Caco-2 (cell line): ENCODE measurements around the gene FPGT. TPM values are rescaled to one million over a fixed set of nuclear protein-coding genes. Genes with fewer than 3 reads are reported as not detected.

Experiments used
- BruUV-seq: library from RNA; stranded (reverse); fragments of 400-500 nt; replicated peaks from 2 replicates; lab custom pipeline; 2021; lab: Mats Ljungman, UMichigan
- CTCF ChIA-PET: fragments of 300-600 bp; sonication (Branson Sonifier 250); formaldehyde crosslinking; loops from one replicate; lab custom pipeline; 2022; ENCODE audit warnings: antibody characterized with exemption; lab: Charles Lee
- POLR2A ChIA-PET: fragments of 300-600 bp; sonication (Branson Sonifier 250); formaldehyde crosslinking; loops from one replicate; lab custom pipeline; 2022; ENCODE audit warnings: antibody characterized with exemption; lab: Charles Lee
- DNase-seq, 2 experiments: peaks; one replicate each; pipeline versions ENCODE4 v3.0.0 to v3.0.0-alpha.2; 2020 to 2022
- H3K27me3 ChIP-seq: replicated peaks from 2 replicates; pipeline ENCODE4 v1.6.0; 2011; ENCODE audit warnings: low read length; ENCODE audit not compliant: control insufficient read depth, insufficient read depth
- H3K36me3 ChIP-seq: 2 replicates; pipeline ENCODE4 v1.5.1; 2011; ENCODE audit warnings: low read length; ENCODE audit not compliant: control insufficient read depth, insufficient read depth
- H3K4me1 ChIP-seq: fragments of 250-450 bp; sonication (Bioruptor Pico); 2 replicates; pipeline ENCODE4 v1.5.1; 2020; ENCODE audit warnings: mild to moderate bottlenecking
- H3K4me3 ChIP-seq: 2 replicates; pipeline ENCODE4 v1.5.1; 2011; ENCODE audit warnings: low read depth, mild to moderate bottlenecking, control low read depth, low read length
- H3K9me3 ChIP-seq: fragments of 250-450 bp; sonication (Bioruptor Pico); 2 replicates; pipeline ENCODE4 v1.5.1; 2020; ENCODE audit warnings: mild to moderate bottlenecking, moderate library complexity
- H3K27ac Mint-ChIP-seq: one replicate; pipeline ENCODE4 v1.8.0; 2022; ENCODE audit warnings: mixed read lengths; ENCODE audit not compliant: unreplicated experiment
- H3K27me3 Mint-ChIP-seq: one replicate; pipeline ENCODE4 v1.8.0; 2022; ENCODE audit warnings: mixed read lengths; ENCODE audit not compliant: insufficient read depth, unreplicated experiment
- H3K36me3 Mint-ChIP-seq: one replicate; pipeline ENCODE4 v1.8.0; 2022; ENCODE audit warnings: mild to moderate bottlenecking, mixed read lengths; ENCODE audit not compliant: insufficient read depth, unreplicated experiment
- H3K4me1 Mint-ChIP-seq: one replicate; pipeline ENCODE4 v1.8.0; 2022; ENCODE audit warnings: low read depth, mixed read lengths; ENCODE audit not compliant: unreplicated experiment
- H3K4me3 Mint-ChIP-seq: one replicate; pipeline ENCODE4 v1.8.0; 2022; ENCODE audit warnings: mild to moderate bottlenecking, moderate library complexity, mixed read lengths; ENCODE audit not compliant: unreplicated experiment
- H3K9me3 Mint-ChIP-seq: one replicate; pipeline ENCODE4 v1.8.0; 2022; ENCODE audit warnings: mixed read lengths; ENCODE audit not compliant: unreplicated experiment
- intact Hi-C: fragments of 100-400 bp; cut with micrococcal nuclease; formaldehyde crosslinking; loops from one replicate; pipeline ENCODE4 v1.10.0; 2022; ENCODE audit not compliant: unreplicated experiment
- total RNA-seq: library from RNA; stranded (reverse); gene quantifications from 2 replicates; pipeline ENCODE4 v1.2.3, GENCODE V29; 2022
- TF ChIP-seq, protein P1 (sequence below), 2 experiments: fragments of 200-600 bp in 1 of 2; IDR thresholded peaks; 1 replicate in 1 of 2; 2 replicates in 1 of 2; pipeline versions ENCODE4 v1.5.1 to v1.8.0; 2011 to 2022; ENCODE audit warnings: antibody characterized with exemption in 1 of 2, control low read depth in 1 of 2, inconsistent platforms in 1 of 2, low read depth in 1 of 2, low read length in 1 of 2, mild to moderate bottlenecking in 1 of 2, moderate library complexity in 1 of 2; ENCODE audit not compliant: insufficient read depth in 1 of 2, severe bottlenecking in 1 of 2, unreplicated experiment in 1 of 2

FPGT gene
- total RNA-seq, 1 experiment from 2014 or later = 7.3 TPM

DNA sequence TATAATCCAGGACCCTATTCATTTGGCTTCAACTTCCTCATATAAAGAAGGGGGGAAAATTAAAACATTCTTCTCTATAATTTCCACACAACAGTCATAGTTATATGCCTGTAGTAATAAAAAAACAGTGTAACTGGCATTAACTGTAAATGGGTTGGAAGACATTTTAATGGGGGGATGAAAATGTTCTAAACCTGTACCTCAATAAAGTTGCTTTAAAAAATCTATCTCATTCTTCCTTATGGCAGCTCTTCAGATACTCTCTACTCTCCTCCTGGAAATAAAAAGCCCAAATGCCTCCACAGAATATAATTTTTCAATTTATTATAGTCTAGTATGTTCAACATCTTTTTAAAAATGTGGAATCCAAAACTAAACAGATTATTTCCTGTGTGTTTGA is 2.7 kb upstream of the FPGT start:
- ChIA-PET CTCF (no interaction called here), POLR2A (no interaction called here)
- peaks cover 11% of the 10 kb centered on the region for H3K36me3 Mint-ChIP-seq
- H3K4me1 ChIP-seq = no peaks in the 10 kb centered on the region
- H3K9me3 ChIP-seq = no peaks in the 10 kb centered on the region
- H3K27me3 Mint-ChIP-seq = no peaks in the 10 kb centered on the region
- H3K9me3 Mint-ChIP-seq = no peaks in the 10 kb centered on the region
- no peaks in the 10 kb centered on the region for H3K27me3 ChIP-seq
- H3K4me1 Mint-ChIP-seq = no peaks in the 10 kb centered on the region
- H3K27ac Mint-ChIP-seq = no peak overlapping the region
- no peak overlapping the region for H3K4me3 ChIP-seq
- no peak overlapping the region for H3K4me3 Mint-ChIP-seq
- DNase-seq = no peak
- BruUV-seq = no TSS peak
- H3K36me3 ChIP-seq = no peaks in the 10 kb centered on the region
- intact Hi-C loops = loop anchor here (5.0 kb wide), 1 partner anchor 537 kb away; the partner anchor contains the start of genes CRYZ and TYW3
- TF ChIP-seq, protein P1, sequence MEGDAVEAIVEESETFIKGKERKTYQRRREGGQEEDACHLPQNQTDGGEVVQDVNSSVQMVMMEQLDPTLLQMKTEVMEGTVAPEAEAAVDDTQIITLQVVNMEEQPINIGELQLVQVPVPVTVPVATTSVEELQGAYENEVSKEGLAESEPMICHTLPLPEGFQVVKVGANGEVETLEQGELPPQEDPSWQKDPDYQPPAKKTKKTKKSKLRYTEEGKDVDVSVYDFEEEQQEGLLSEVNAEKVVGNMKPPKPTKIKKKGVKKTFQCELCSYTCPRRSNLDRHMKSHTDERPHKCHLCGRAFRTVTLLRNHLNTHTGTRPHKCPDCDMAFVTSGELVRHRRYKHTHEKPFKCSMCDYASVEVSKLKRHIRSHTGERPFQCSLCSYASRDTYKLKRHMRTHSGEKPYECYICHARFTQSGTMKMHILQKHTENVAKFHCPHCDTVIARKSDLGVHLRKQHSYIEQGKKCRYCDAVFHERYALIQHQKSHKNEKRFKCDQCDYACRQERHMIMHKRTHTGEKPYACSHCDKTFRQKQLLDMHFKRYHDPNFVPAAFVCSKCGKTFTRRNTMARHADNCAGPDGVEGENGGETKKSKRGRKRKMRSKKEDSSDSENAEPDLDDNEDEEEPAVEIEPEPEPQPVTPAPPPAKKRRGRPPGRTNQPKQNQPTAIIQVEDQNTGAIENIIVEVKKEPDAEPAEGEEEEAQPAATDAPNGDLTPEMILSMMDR (IDR thresholded peaks at IDR 0.05; ENCODE audit: insufficient read depth in 1 of 2, low read depth in 1 of 2, low read length in 1 of 2, severe bottlenecking in 1 of 2, unreplicated experiment in 1 of 2) = no peak

- H3K9me3 ChIP-seq = no peaks in the 10 kb centered on the region
- ChIA-PET CTCF (no interaction called here), POLR2A (no interaction called here)
- DNase-seq = no peak
- H3K27me3 ChIP-seq = no peaks in the 10 kb centered on the region
- H3K4me1 ChIP-seq = no peaks in the 10 kb centered on the region
- peak overlapping the region; percentile 82 for H3K4me3 Mint-ChIP-seq
- no peaks in the 10 kb centered on the region for H3K4me1 Mint-ChIP-seq
- intact Hi-C loops = loop anchor here (5.0 kb wide), 1 partner anchor 535 kb away; the partner anchor contains the start of genes CRYZ and TYW3
- H3K9me3 Mint-ChIP-seq = no peaks in the 10 kb centered on the region
- no TSS peak for BruUV-seq
- no peaks in the 10 kb centered on the region for H3K27me3 Mint-ChIP-seq
- peak overlapping the region; percentile 94 for H3K27ac Mint-ChIP-seq
- peak overlapping the region; percentile 48; the same call in 1 of the 2 replicates for H3K4me3 ChIP-seq
- TF ChIP-seq, protein P1 (IDR thresholded peaks at IDR 0.05; ENCODE audit: insufficient read depth in 1 of 2, low read depth in 1 of 2, low read length in 1 of 2, severe bottlenecking in 1 of 2, unreplicated experiment in 1 of 2) = no peak
- no peaks in the 10 kb centered on the region for H3K36me3 ChIP-seq
- peaks cover 11% of the 10 kb centered on the region for H3K36me3 Mint-ChIP-seq
Observed at GRCh38 chr1:74197255-74197654, 787 bp upstream of the FPGT start.

DNA sequence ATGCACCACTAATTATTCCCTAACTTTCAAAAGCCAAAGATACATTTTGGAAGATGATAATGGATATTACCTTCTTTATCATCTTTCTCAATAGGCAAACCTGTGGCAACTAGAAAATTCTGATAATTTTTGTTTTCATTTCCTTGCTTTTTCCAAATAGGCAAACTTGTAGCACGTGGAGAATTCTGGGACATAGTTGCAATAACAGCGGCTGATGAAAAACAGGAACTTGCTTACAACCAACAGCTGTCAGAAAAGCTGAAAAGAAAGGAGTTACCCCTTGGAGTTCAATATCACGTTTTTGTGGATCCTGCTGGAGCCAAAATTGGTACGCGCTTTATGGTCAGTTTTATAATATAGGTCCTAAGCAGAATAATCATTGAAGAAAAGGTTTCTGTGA is 1.5 kb downstream of the FPGT start:
- H3K9me3 Mint-ChIP-seq = no peaks in the 10 kb centered on the region
- BruUV-seq = no TSS peak
- no peak overlapping the region for H3K4me3 ChIP-seq
- intact Hi-C loops = loop anchor here (5.0 kb wide), 1 partner anchor 533 kb away; the partner anchor contains the start of genes CRYZ and TYW3
- H3K4me1 Mint-ChIP-seq = no peaks in the 10 kb centered on the region
- H3K9me3 ChIP-seq = no peaks in the 10 kb centered on the region
- CTCF ChIA-PET = no interaction called here
- no peaks in the 10 kb centered on the region for H3K36me3 ChIP-seq
- no peak overlapping the region for H3K27ac Mint-ChIP-seq
- POLR2A ChIA-PET = no interaction called here
- no peak overlapping the region for H3K4me3 Mint-ChIP-seq
- no peak for DNase-seq
- TF ChIP-seq, protein P1 (IDR thresholded peaks at IDR 0.05; ENCODE audit: insufficient read depth in 1 of 2, low read depth in 1 of 2, low read length in 1 of 2, severe bottlenecking in 1 of 2, unreplicated experiment in 1 of 2) = no peak
- no peaks in the 10 kb centered on the region for H3K27me3 Mint-ChIP-seq
- H3K27me3 ChIP-seq = no peaks in the 10 kb centered on the region
- peaks cover 11% of the 10 kb centered on the region for H3K36me3 Mint-ChIP-seq
- H3K4me1 ChIP-seq = no peaks in the 10 kb centered on the region
